Measurements from ENCODE around the gene CCL27.

CCL27 gene

GRCh38 chr9:34648673-34649072 lies 13.8 kb downstream of the CCL27 start:
- H2BK120ac ChIP-seq (ENCODE audit: low read depth, low read length): no peak overlapping the region
- H4K8ac ChIP-seq (ENCODE audit: low read depth, low read length): no peak overlapping the region
- H3K4me2 ChIP-seq (ENCODE audit: insufficient read depth, low read length, poor library complexity, severe bottlenecking): no peak overlapping the region
- H3K14ac ChIP-seq (ENCODE audit: low read length): no peak overlapping the region
- WGBS, 2 donors (ENCODE audit: extremely low coverage in 2 of 2, insufficient read length in 2 of 2, insufficient replicate concordance in 1 of 2): no CpG with 5 or more reads among the region's 8 CpGs
- no peak overlapping the region for H2AFZ ChIP-seq (ENCODE audit: low read length)
- H3K27ac ChIP-seq (replicated peaks; ENCODE audit: low read length): no peak overlapping the region
- H2AK5ac ChIP-seq (ENCODE audit: low read depth, low read length): no peak overlapping the region
- no peak overlapping the region for H3K9ac ChIP-seq (ENCODE audit: low read depth, low read length, poor library complexity)
- peaks cover 38 to 40% of the 10 kb centered on the region in 2 donors for H3K4me1 ChIP-seq (ENCODE audit: control insufficient read depth in 2 of 2, insufficient read depth in 1 of 2, low read depth in 1 of 2, low read length in 2 of 2)
- H3K27me3 ChIP-seq (ENCODE audit: control insufficient read depth in 3 of 3, insufficient read depth in 3 of 3, low read depth in 1 of 3, low read length in 3 of 3): no peaks in the 10 kb centered on the region
- no peak overlapping the region for H3K23ac ChIP-seq (ENCODE audit: low read depth, low read length, poor library complexity)
- H3K18ac ChIP-seq (ENCODE audit: low read length): no peak overlapping the region
- H2BK12ac ChIP-seq (ENCODE audit: low read length): no peak overlapping the region
- H3K4me3 ChIP-seq (ENCODE audit: low read length in 2 of 2): no peak overlapping the region
- peaks cover 19 to 23% of the 10 kb centered on the region in 2 donors for H3K36me3 ChIP-seq (replicated peaks in 1 of 2; ENCODE audit: control insufficient read depth in 2 of 2, insufficient read depth in 2 of 2, low read length in 2 of 2)
- H3K79me1 ChIP-seq (ENCODE audit: low read depth, low read length): peaks cover 1% of the 10 kb centered on the region
- no peak for DNase-seq (ENCODE audit: low spot score)
- H2BK5ac ChIP-seq (ENCODE audit: low read length): no peak overlapping the region
- H3K9me3 ChIP-seq (replicated peaks in 1 of 2; ENCODE audit: control insufficient read depth in 2 of 2, insufficient read depth in 1 of 2, low read depth in 1 of 2, low read length in 2 of 2): peaks cover 0 to 2% of the 10 kb centered on the region in 2 donors
- H3K4ac ChIP-seq (ENCODE audit: low read length): no peak overlapping the region
- no peak overlapping the region for H4K91ac ChIP-seq (ENCODE audit: low read depth, low read length, poor library complexity)
- no peak overlapping the region for H2BK15ac ChIP-seq (ENCODE audit: low read length)

GRCh38 chr9:34647651-34648050 lies 14.8 kb downstream of the CCL27 start:
- Histone ChIP-seq H3K9ac (ENCODE audit: low read depth, low read length, poor library complexity) (peak overlapping the region; percentile 95), H3K4me2 (ENCODE audit: insufficient read depth, low read length, poor library complexity, severe bottlenecking) (peak overlapping the region; percentile 89)
- WGBS, 2 donors (ENCODE audit: extremely low coverage in 2 of 2, insufficient read length in 2 of 2, insufficient replicate concordance in 1 of 2): no CpG with 5 or more reads among the region's 10 CpGs

GRCh38 chr9:34647084-34647403 lies 15.4 kb downstream of the CCL27 start:
- Histone ChIP-seq H3K18ac (ENCODE audit: low read length) (peak overlapping the region; percentile 49), H2BK15ac (ENCODE audit: low read length) (no peak overlapping the region), H2AFZ (ENCODE audit: low read length) (peak overlapping the region; percentile 96), H3K36me3 (replicated peaks in 1 of 2; ENCODE audit: control insufficient read depth in 2 of 2, insufficient read depth in 2 of 2, low read length in 2 of 2) (peaks cover 19 to 23% of the 10 kb centered on the region in 2 donors), H3K9ac (ENCODE audit: low read depth, low read length, poor library complexity) (peak overlapping the region; percentile 95), H3K23ac (ENCODE audit: low read depth, low read length, poor library complexity) (no peak overlapping the region), H2AK5ac (ENCODE audit: low read depth, low read length) (peak overlapping the region; percentile 9), H3K4ac (ENCODE audit: low read length) (no peak overlapping the region), H2BK5ac (ENCODE audit: low read length) (peak overlapping the region; percentile 13), H2BK120ac (ENCODE audit: low read depth, low read length) (no peak overlapping the region), H3K14ac (ENCODE audit: low read length) (peak overlapping the region; percentile 5), H3K27me3 (ENCODE audit: control insufficient read depth in 3 of 3, insufficient read depth in 3 of 3, low read depth in 1 of 3, low read length in 3 of 3) (no peaks in the 10 kb centered on the region), H3K4me1 (ENCODE audit: control insufficient read depth in 2 of 2, insufficient read depth in 1 of 2, low read depth in 1 of 2, low read length in 2 of 2) (peaks cover 23 to 24% of the 10 kb centered on the region in 2 donors), H3K79me1 (ENCODE audit: low read depth, low read length) (no peaks in the 10 kb centered on the region), H3K27ac (replicated peaks; ENCODE audit: low read length) (peak overlapping the region; percentile 95), H3K4me2 (ENCODE audit: insufficient read depth, low read length, poor library complexity, severe bottlenecking) (peak overlapping the region; percentile 89), H4K91ac (ENCODE audit: low read depth, low read length, poor library complexity) (no peak overlapping the region), H3K4me3 (ENCODE audit: low read length in 2 of 2) (peak overlapping the region; percentile 81 to 87), H3K9me3 (replicated peaks in 1 of 2; ENCODE audit: control insufficient read depth in 2 of 2, insufficient read depth in 1 of 2, low read depth in 1 of 2, low read length in 2 of 2) (peaks cover 0 to 2% of the 10 kb centered on the region in 2 donors), H4K8ac (ENCODE audit: low read depth, low read length) (no peak overlapping the region), H2BK12ac (ENCODE audit: low read length) (no peak overlapping the region)
- no CpG with 5 or more reads among the region's 8 CpGs for WGBS, 2 donors (ENCODE audit: extremely low coverage in 2 of 2, insufficient read length in 2 of 2, insufficient replicate concordance in 1 of 2)
- DNase-seq (ENCODE audit: low spot score): no peak

More at GRCh38 chr9:34647651-34648050, 14.8 kb downstream of the CCL27 start:
- no peak overlapping the region for H3K4ac ChIP-seq (ENCODE audit: low read length)
- DNase-seq (ENCODE audit: low spot score): no peak
- peaks cover 29 to 30% of the 10 kb centered on the region in 2 donors for H3K4me1 ChIP-seq (ENCODE audit: control insufficient read depth in 2 of 2, insufficient read depth in 1 of 2, low read depth in 1 of 2, low read length in 2 of 2)
- no peak overlapping the region for H4K91ac ChIP-seq (ENCODE audit: low read depth, low read length, poor library complexity)
- H3K27me3 ChIP-seq (ENCODE audit: control insufficient read depth in 3 of 3, insufficient read depth in 3 of 3, low read depth in 1 of 3, low read length in 3 of 3): no peaks in the 10 kb centered on the region
- peak overlapping the region; percentile 29 for H2AK5ac ChIP-seq (ENCODE audit: low read depth, low read length)
- H3K4me3 ChIP-seq (ENCODE audit: low read length in 2 of 2): peak overlapping the region in 1 of 2 donors; percentile 81
- H2BK5ac ChIP-seq (ENCODE audit: low read length): peak overlapping the region; percentile 39
- H2AFZ ChIP-seq (ENCODE audit: low read length): no peak overlapping the region
- peaks cover 1% of the 10 kb centered on the region for H3K79me1 ChIP-seq (ENCODE audit: low read depth, low read length)
- no peak overlapping the region for H3K14ac ChIP-seq (ENCODE audit: low read length)
- no peak overlapping the region for H3K27ac ChIP-seq (replicated peaks; ENCODE audit: low read length)
- no peak overlapping the region for H3K18ac ChIP-seq (ENCODE audit: low read length)
- H3K23ac ChIP-seq (ENCODE audit: low read depth, low read length, poor library complexity): no peak overlapping the region
- no peak overlapping the region for H2BK120ac ChIP-seq (ENCODE audit: low read depth, low read length)
- H3K36me3 ChIP-seq (replicated peaks in 1 of 2; ENCODE audit: control insufficient read depth in 2 of 2, insufficient read depth in 2 of 2, low read length in 2 of 2): peaks cover 19 to 23% of the 10 kb centered on the region in 2 donors
- no peak overlapping the region for H2BK12ac ChIP-seq (ENCODE audit: low read length)
- peaks cover 0 to 2% of the 10 kb centered on the region in 2 donors for H3K9me3 ChIP-seq (replicated peaks in 1 of 2; ENCODE audit: control insufficient read depth in 2 of 2, insufficient read depth in 1 of 2, low read depth in 1 of 2, low read length in 2 of 2)
- H4K8ac ChIP-seq (ENCODE audit: low read depth, low read length): no peak overlapping the region
- H2BK15ac ChIP-seq (ENCODE audit: low read length): no peak overlapping the region

- DNase-seq (ENCODE audit: low spot score): peak; percentile 83
- H2BK12ac ChIP-seq (ENCODE audit: low read length): no peak within 1 kb of the TSS
- H2AFZ ChIP-seq (ENCODE audit: low read length): peak within 1 kb of the TSS; percentile 96
- no peaks in the 10 kb centered on the region for H3K79me1 ChIP-seq (ENCODE audit: low read depth, low read length)
- peak within 1 kb of the TSS; percentile 40 for H4K91ac ChIP-seq (ENCODE audit: low read depth, low read length, poor library complexity)
- peak within 1 kb of the TSS; percentile 92 for H3K18ac ChIP-seq (ENCODE audit: low read length)
- H3K27ac ChIP-seq (replicated peaks; ENCODE audit: low read length): peak within 1 kb of the TSS; percentile 95
- peaks cover 19 to 23% of the 10 kb centered on the region in 2 donors for H3K36me3 ChIP-seq (replicated peaks in 1 of 2; ENCODE audit: control insufficient read depth in 2 of 2, insufficient read depth in 2 of 2, low read length in 2 of 2)
- peaks cover 20 to 22% of the 10 kb centered on the region in 2 donors for H3K4me1 ChIP-seq (ENCODE audit: control insufficient read depth in 2 of 2, insufficient read depth in 1 of 2, low read depth in 1 of 2, low read length in 2 of 2)
- H2AK5ac ChIP-seq (ENCODE audit: low read depth, low read length): peak within 1 kb of the TSS; percentile 66
- peak within 1 kb of the TSS; percentile 21 for H2BK5ac ChIP-seq (ENCODE audit: low read length)
- H3K9me3 ChIP-seq (replicated peaks in 1 of 2; ENCODE audit: control insufficient read depth in 2 of 2, insufficient read depth in 1 of 2, low read depth in 1 of 2, low read length in 2 of 2): peaks cover 0 to 2% of the 10 kb centered on the region in 2 donors
- peak within 1 kb of the TSS; percentile 81 to 87 for H3K4me3 ChIP-seq (ENCODE audit: low read length in 2 of 2)
- no peak within 1 kb of the TSS for H2BK120ac ChIP-seq (ENCODE audit: low read depth, low read length)
- H2BK15ac ChIP-seq (ENCODE audit: low read length): no peak within 1 kb of the TSS
- H3K14ac ChIP-seq (ENCODE audit: low read length): peak within 1 kb of the TSS; percentile 94
- H3K4me2 ChIP-seq (ENCODE audit: insufficient read depth, low read length, poor library complexity, severe bottlenecking): peak within 1 kb of the TSS; percentile 89
- H3K4ac ChIP-seq (ENCODE audit: low read length): no peak within 1 kb of the TSS
- no peak within 1 kb of the TSS for H3K23ac ChIP-seq (ENCODE audit: low read depth, low read length, poor library complexity)
- peak within 1 kb of the TSS; percentile 95 for H3K9ac ChIP-seq (ENCODE audit: low read depth, low read length, poor library complexity)
- peak within 1 kb of the TSS; percentile 88 for H4K8ac ChIP-seq (ENCODE audit: low read depth, low read length)
- no peaks in the 10 kb centered on the region for H3K27me3 ChIP-seq (ENCODE audit: control insufficient read depth in 3 of 3, insufficient read depth in 3 of 3, low read depth in 1 of 3, low read length in 3 of 3)
- no CpG with 5 or more reads among the region's 43 CpGs for WGBS, 2 donors (ENCODE audit: extremely low coverage in 2 of 2, insufficient read length in 2 of 2, insufficient replicate concordance in 1 of 2)
Observed at GRCh38 chr9:34646211-34647083, 16.0 kb downstream of the CCL27 start, which contains the start of gene GALT. Gene GALT (plus strand): TSS chr9:34646675. CDS start chr9:34646705, 30 bp downstream.
